HepG2 (cell line): ENCODE data around the gene AUP1.

Experiments
- CTCF ChIP-seq: sonication (generic); formaldehyde crosslinking; IDR thresholded peaks from 2 replicates; pipeline ENCODE4 v1.5.0; 2020; ENCODE audit warnings: mild to moderate bottlenecking, missing genetic modification reagents, moderate library complexity
- DPF2 ChIP-seq: sonication (generic); formaldehyde crosslinking; IDR thresholded peaks from 2 replicates; pipeline ENCODE4 v1.4.0; 2020; ENCODE audit warnings: mild to moderate bottlenecking, low read depth, missing genetic modification reagents, borderline replicate concordance
- HIC2 ChIP-seq: sonication (generic); formaldehyde crosslinking; IDR thresholded peaks from 2 replicates; pipeline ENCODE4 v1.9.0; 2022; ENCODE audit warnings: low read depth, missing genetic modification reagents
- PBX3 ChIP-seq: sonication (generic); formaldehyde crosslinking; IDR thresholded peaks from 2 replicates; pipeline ENCODE4 v1.8.1; 2023; ENCODE audit warnings: missing genetic modification reagents, inconsistent platforms, borderline replicate concordance
- TAF1 ChIP-seq: sonication (generic); formaldehyde crosslinking; IDR thresholded peaks from 2 replicates; pipeline ENCODE4 v1.4.0; 2020; ENCODE audit warnings: missing genetic modification reagents
- TCF7L2 ChIP-seq: IDR thresholded peaks from 2 replicates; pipeline ENCODE4 v1.6.1; 2011; ENCODE audit warnings: mild to moderate bottlenecking, low read depth, low read length, moderate library complexity
- YY1 ChIP-seq: IDR thresholded peaks from 2 replicates; pipeline ENCODE4 v1.6.1; 2011; ENCODE audit warnings: low read length, low read depth, moderate library complexity, mild to moderate bottlenecking; ENCODE audit not compliant: insufficient read depth, insufficient replicate concordance
- ZBTB10 ChIP-seq: sonication (generic); formaldehyde crosslinking; IDR thresholded peaks from 2 replicates; pipeline ENCODE4 v1.4.0; 2020; ENCODE audit warnings: missing genetic modification reagents, borderline replicate concordance
- ZBTB26 ChIP-seq: IDR thresholded peaks from 2 replicates; pipeline ENCODE4 v1.6.1; 2016; ENCODE audit warnings: missing compliant biosample characterization, missing genetic modification reagents, borderline replicate concordance
- ZBTB4 ChIP-seq: sonication (generic); formaldehyde crosslinking; IDR thresholded peaks from 2 replicates; pipeline ENCODE4 v1.4.0; 2020; ENCODE audit warnings: missing genetic modification reagents, mild to moderate bottlenecking, borderline replicate concordance
- ZBTB44 ChIP-seq: sonication (generic); formaldehyde crosslinking; IDR thresholded peaks from 2 replicates; pipeline ENCODE4 v1.4.0; 2020; ENCODE audit warnings: missing genetic modification reagents
- ZNF747 ChIP-seq: sonication (generic); formaldehyde crosslinking; IDR thresholded peaks from 2 replicates; pipeline ENCODE4 v1.8.1; 2023; ENCODE audit warnings: missing genetic modification reagents, mild to moderate bottlenecking, borderline replicate concordance

GRCh38 chr2:74551942-74552913 is 22.7 kb upstream of the AUP1 start:
- TF ChIP-seq TAF1 (CRISPR knock-in tag) = no peak
- no peak for TF ChIP-seq YY1
- no peak for TF ChIP-seq ZNF747 (CRISPR knock-in tag)
- no peak for TF ChIP-seq TCF7L2
- TF ChIP-seq CTCF (CRISPR knock-in tag) = no peak
- no peak for TF ChIP-seq PBX3 (CRISPR knock-in tag)
- TF ChIP-seq ZBTB10 (CRISPR knock-in tag) = no peak
- TF ChIP-seq HIC2 = no peak
- no peak for TF ChIP-seq ZBTB26 (CRISPR knock-in tag)
- no peak for TF ChIP-seq ZBTB4 (CRISPR knock-in tag)
- TF ChIP-seq DPF2 = no peak
- TF ChIP-seq ZBTB44 (CRISPR knock-in tag) = no peak
